Spinal cord (tissue), 10 donors: ENCODE measurements around the gene ATPAF2. TPM values are rescaled to one million over a fixed set of nuclear protein-coding genes. Genes with fewer than 3 reads are reported as not detected.
A peak's percentile ranks its signal among the peaks of the same experiment; 100 is the strongest.

ENCODE experiments used
- DNase-seq, 6 donors: peaks; one replicate each; pipeline versions ENCODE4 v3.0.0 to v3.0.0-alpha.2; 2013 to 2015; ENCODE audit warnings: low spot score in 6 of 6, low read depth in 4 of 6
- H3K27ac ChIP-seq: one replicate; pipeline ENCODE4 v1.5.1; 2013; ENCODE audit warnings: low read depth, low read length, control low read depth
- H3K27me3 ChIP-seq: one replicate; pipeline ENCODE4 v1.6.1; 2013; ENCODE audit warnings: low read length; ENCODE audit not compliant: control insufficient read depth, insufficient read depth
- H3K36me3 ChIP-seq: one replicate; pipeline ENCODE4 v1.6.1; 2013; ENCODE audit warnings: low read length; ENCODE audit not compliant: control insufficient read depth, insufficient read depth
- H3K4me1 ChIP-seq: one replicate; pipeline ENCODE4 v1.6.1; 2013; ENCODE audit warnings: low read length; ENCODE audit not compliant: control insufficient read depth, insufficient read depth
- H3K4me3 ChIP-seq: one replicate; pipeline ENCODE4 v1.5.1; 2013; ENCODE audit warnings: low read depth, low read length, control low read depth
- H3K9me3 ChIP-seq: one replicate; pipeline ENCODE4 v1.6.1; 2013; ENCODE audit warnings: low read length; ENCODE audit not compliant: control insufficient read depth, insufficient read depth
- WGBS: methylation state at CpG from one replicate; pipeline ENCODE4 v1.1.5; 2013; ENCODE audit warnings: missing lambda C conversion rate; ENCODE audit not compliant: insufficient coverage; 5-methylcytosine and 5-hydroxymethylcytosine counted together
- polyA plus RNA-seq, 2 donors: library from polyadenylated mRNA; unstranded; fragments of 120-200 nt; gene quantifications; one replicate each; pipeline ENCODE4 v1.2.1, GENCODE V29; 2013; ENCODE audit not compliant: insufficient read length in 2 of 2
- total RNA-seq, 2 donors: library from RNA; depleted of rRNA in 1 of 2; stranded (reverse); fragments of 120-200 nt in 1 of 2; fragments of >200 nt in 1 of 2; gene quantifications; one replicate each; pipeline versions ENCODE4 v1.2.3 to v1.2.4, GENCODE V29; 2013 to 2014
- donor health status: healthy.

Gene ATPAF2
- total and polyA plus RNA-seq, 4 donors, result 22.8 to 31.5 (median 26.3) TPM

GRCh38 chr17:18017958-18018357 lies 21.0 kb downstream of the ATPAF2 start:
- no peak for DNase-seq
- peaks cover 17% of the 10 kb centered on the region for H3K4me1 ChIP-seq
- no peaks in the 10 kb centered on the region for H3K27me3 ChIP-seq
- peaks cover 23% of the 10 kb centered on the region for H3K36me3 ChIP-seq
- H3K4me3 ChIP-seq, result no peak overlapping the region
- no peaks in the 10 kb centered on the region for H3K9me3 ChIP-seq
- no peak overlapping the region for H3K27ac ChIP-seq
- WGBS, result 47% methylated on average over 2 of the region's 3 CpGs

- DNase-seq, result no peak
- Histone ChIP-seq H3K4me1 (peaks cover 17% of the 10 kb centered on the region), H3K27me3 (no peaks in the 10 kb centered on the region), H3K27ac (no peak overlapping the region), H3K36me3 (peaks cover 28% of the 10 kb centered on the region), H3K9me3 (no peaks in the 10 kb centered on the region), H3K4me3 (no peak overlapping the region)
- WGBS, result 100% methylated on average over 8 of the region's 12 CpGs
These were observed 22.5 kb downstream of the ATPAF2 start for GRCh38 chr17:18016426-18016825.

GRCh38 chr17:18015593-18015992 lies 23.4 kb downstream of the ATPAF2 start:
- no peaks in the 10 kb centered on the region for H3K27me3 ChIP-seq
- no peaks in the 10 kb centered on the region for H3K9me3 ChIP-seq
- H3K4me1 ChIP-seq, result peaks cover 17% of the 10 kb centered on the region
- WGBS, result 81% methylated on average over 4 of the region's 5 CpGs
- H3K4me3 ChIP-seq, result no peak overlapping the region
- H3K36me3 ChIP-seq, result peaks cover 25% of the 10 kb centered on the region
- H3K27ac ChIP-seq, result no peak overlapping the region
- peak in 1 of 6 donors; percentile 25 for DNase-seq

GRCh38 chr17:18014006-18014405 lies 25.0 kb downstream of the ATPAF2 start:
- WGBS, result 98% methylated on average over 5 of the region's 6 CpGs
- DNase-seq, result no peak

GRCh38 chr17:18011286-18011685 lies 27.7 kb downstream of the ATPAF2 start:
- no peak for DNase-seq
- 93% methylated on average over 5 of the region's 5 CpGs for WGBS
- H3K4me1 ChIP-seq, result no peaks in the 10 kb centered on the region

More at GRCh38 chr17:18014006-18014405, 25.0 kb downstream of the ATPAF2 start:
- Histone ChIP-seq H3K36me3 (peaks cover 26% of the 10 kb centered on the region), H3K4me3 (no peak overlapping the region), H3K9me3 (no peaks in the 10 kb centered on the region), H3K27me3 (no peaks in the 10 kb centered on the region), H3K27ac (no peak overlapping the region), H3K4me1 (peaks cover 11% of the 10 kb centered on the region)

GRCh38 chr17:18009609-18010420 lies 29.2 kb downstream of the ATPAF2 start:
- 78% methylated on average over 8 of the region's 8 CpGs for WGBS
- no peak for DNase-seq

More at GRCh38 chr17:18011286-18011685, 27.7 kb downstream of the ATPAF2 start:
- Histone ChIP-seq H3K27ac (no peak overlapping the region), H3K36me3 (peaks cover 33% of the 10 kb centered on the region), H3K27me3 (no peaks in the 10 kb centered on the region), H3K4me3 (no peak overlapping the region), H3K9me3 (no peaks in the 10 kb centered on the region)

GRCh38 chr17:18008496-18009268 lies 30.3 kb downstream of the ATPAF2 start:
- Histone ChIP-seq H3K27ac (no peak overlapping the region), H3K36me3 (peaks cover 33% of the 10 kb centered on the region), H3K9me3 (no peaks in the 10 kb centered on the region), H3K27me3 (no peaks in the 10 kb centered on the region), H3K4me1 (peaks cover 11% of the 10 kb centered on the region), H3K4me3 (no peak overlapping the region)
- no peak for DNase-seq
- WGBS, result 100% methylated on average over 3 of the region's 5 CpGs

More at GRCh38 chr17:18009609-18010420, 29.2 kb downstream of the ATPAF2 start:
- H3K36me3 ChIP-seq, result peaks cover 33% of the 10 kb centered on the region
- peaks cover 2% of the 10 kb centered on the region for H3K4me1 ChIP-seq
- H3K4me3 ChIP-seq, result no peak overlapping the region
- no peaks in the 10 kb centered on the region for H3K9me3 ChIP-seq
- H3K27ac ChIP-seq, result no peak overlapping the region
- H3K27me3 ChIP-seq, result no peaks in the 10 kb centered on the region

GRCh38 chr17:18006495-18007239 lies 32.3 kb downstream of the ATPAF2 start:
- Histone ChIP-seq H3K4me1 (peaks cover 11% of the 10 kb centered on the region), H3K4me3 (no peak overlapping the region), H3K27me3 (no peaks in the 10 kb centered on the region), H3K36me3 (peaks cover 30% of the 10 kb centered on the region), H3K9me3 (no peaks in the 10 kb centered on the region), H3K27ac (no peak overlapping the region)
- no peak for DNase-seq
- WGBS, result 66% methylated on average over 21 of the region's 31 CpGs

GRCh38 chr17:18005496-18005895 lies 33.5 kb downstream of the ATPAF2 start:
- no peak for DNase-seq
- Histone ChIP-seq H3K27ac (no peak overlapping the region), H3K4me3 (no peak overlapping the region), H3K9me3 (no peaks in the 10 kb centered on the region), H3K36me3 (peaks cover 25% of the 10 kb centered on the region), H3K27me3 (no peaks in the 10 kb centered on the region), H3K4me1 (peaks cover 11% of the 10 kb centered on the region)
- WGBS, result 73% methylated on average over 3 of the region's 3 CpGs
